GM12865 (cell line): ENCODE data around the gene ZNF326.
"Not testable (repeated sequence)": the region's sequence is repeated elsewhere in the genome, so short reads cannot be mapped to it uniquely, and the experiment has no call there.

Experiments used
- DNase-seq: peaks from one replicate; pipeline ENCODE4 v3.0.0; 2010; ENCODE audit warnings: low read depth
- H3K4me3 ChIP-seq: 2 replicates; pipeline ENCODE4 v1.5.1; 2011; ENCODE audit warnings: mild to moderate bottlenecking, low read depth, low read length, control low read depth
- TF ChIP-seq, protein P1 (sequence below): IDR thresholded peaks from 2 replicates; pipeline ENCODE4 v1.5.1; 2011; ENCODE audit warnings: low read length, control low read depth, low read depth, inconsistent platforms; ENCODE audit not compliant: insufficient read depth; ENCODE audit errors: missing control alignments

Gene ZNF326

DNA sequence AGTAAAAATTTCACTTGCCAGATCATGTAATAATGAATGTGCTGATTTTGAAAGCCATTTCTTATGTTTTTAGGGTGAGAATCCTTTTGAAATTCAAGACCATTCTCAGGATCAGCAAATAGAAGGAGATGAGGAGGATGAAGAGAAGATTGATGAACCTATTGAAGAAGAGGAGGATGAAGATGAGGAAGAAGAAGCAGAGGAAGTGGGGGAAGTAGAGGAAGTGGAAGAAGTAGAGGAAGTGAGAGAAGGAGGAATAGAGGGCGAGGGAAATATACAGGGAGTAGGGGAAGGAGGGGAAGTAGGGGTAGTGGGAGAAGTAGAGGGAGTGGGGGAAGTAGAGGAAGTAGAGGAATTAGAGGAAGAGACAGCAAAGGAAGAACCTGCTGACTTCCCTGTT, 32.4 kb downstream of the ZNF326 start:
- TF ChIP-seq, protein P1, sequence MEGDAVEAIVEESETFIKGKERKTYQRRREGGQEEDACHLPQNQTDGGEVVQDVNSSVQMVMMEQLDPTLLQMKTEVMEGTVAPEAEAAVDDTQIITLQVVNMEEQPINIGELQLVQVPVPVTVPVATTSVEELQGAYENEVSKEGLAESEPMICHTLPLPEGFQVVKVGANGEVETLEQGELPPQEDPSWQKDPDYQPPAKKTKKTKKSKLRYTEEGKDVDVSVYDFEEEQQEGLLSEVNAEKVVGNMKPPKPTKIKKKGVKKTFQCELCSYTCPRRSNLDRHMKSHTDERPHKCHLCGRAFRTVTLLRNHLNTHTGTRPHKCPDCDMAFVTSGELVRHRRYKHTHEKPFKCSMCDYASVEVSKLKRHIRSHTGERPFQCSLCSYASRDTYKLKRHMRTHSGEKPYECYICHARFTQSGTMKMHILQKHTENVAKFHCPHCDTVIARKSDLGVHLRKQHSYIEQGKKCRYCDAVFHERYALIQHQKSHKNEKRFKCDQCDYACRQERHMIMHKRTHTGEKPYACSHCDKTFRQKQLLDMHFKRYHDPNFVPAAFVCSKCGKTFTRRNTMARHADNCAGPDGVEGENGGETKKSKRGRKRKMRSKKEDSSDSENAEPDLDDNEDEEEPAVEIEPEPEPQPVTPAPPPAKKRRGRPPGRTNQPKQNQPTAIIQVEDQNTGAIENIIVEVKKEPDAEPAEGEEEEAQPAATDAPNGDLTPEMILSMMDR: no peak
- no peak overlapping the region for H3K4me3 ChIP-seq
- DNase-seq: no peak

DNA sequence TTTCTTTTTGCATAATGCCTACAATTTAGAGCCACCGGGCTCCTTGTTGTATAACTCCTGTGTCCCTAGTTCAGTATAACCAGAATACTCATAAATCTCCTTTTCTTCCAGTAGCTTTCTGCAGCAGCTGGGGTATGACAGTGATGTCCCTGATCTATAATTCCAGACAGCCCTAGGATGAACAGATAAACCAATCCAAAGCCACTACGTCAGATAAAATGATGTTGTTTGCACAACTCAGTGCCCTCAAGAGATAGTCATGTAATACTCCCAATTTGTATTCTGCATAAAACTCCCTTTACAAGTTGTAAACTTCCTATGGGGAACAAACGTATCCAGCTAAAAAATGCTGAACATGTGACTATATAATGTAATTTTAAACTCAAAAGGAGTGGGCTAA, 44.7 kb downstream of the ZNF326 start:
- no peak overlapping the region for H3K4me3 ChIP-seq
- no peak for DNase-seq
- TF ChIP-seq, protein P1: no peak

DNA sequence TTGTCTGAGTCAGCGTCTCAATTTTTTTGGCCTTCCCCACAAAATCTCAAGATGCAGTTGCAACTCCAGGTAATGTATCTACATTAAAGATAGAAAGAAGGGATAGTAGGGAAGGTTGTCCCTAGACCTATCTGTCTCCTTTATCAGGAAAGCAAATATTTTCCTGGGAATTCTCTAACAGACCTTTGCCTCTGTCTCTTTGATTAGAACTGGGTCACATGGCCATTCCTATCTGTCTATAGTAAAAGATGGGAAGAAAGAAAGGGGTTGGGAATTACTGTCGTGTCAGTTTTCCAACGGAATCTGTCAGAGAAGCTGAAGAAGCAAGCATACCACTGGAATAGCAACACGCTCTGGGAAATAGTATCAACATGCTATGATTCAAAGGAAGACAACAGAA, 48.7 kb downstream of the ZNF326 start:
- TF ChIP-seq, protein P1: no peak
- no peak overlapping the region for H3K4me3 ChIP-seq
- no peak for DNase-seq

DNA sequence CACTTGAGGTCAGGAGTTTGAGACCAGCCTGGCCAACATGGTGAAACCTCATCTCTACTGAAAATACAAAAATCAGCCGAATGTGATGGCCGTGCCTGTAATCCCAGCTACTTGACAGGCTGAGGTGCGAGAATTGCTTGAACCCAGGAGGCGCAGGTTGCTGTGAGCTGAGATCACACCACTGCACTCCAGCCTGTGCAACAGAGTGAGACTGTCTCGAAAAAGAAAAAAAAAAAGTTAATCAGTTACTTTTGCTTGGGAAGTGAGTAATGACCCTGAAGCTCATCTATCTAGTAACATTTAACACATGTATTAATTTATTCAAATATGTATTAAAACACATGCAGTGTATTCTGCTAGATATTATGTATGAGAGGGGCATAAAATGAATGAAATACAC, 49.4 kb downstream of the ZNF326 start:
- no peak overlapping the region for H3K4me3 ChIP-seq
- TF ChIP-seq, protein P1: no peak
- DNase-seq: no peak

DNA sequence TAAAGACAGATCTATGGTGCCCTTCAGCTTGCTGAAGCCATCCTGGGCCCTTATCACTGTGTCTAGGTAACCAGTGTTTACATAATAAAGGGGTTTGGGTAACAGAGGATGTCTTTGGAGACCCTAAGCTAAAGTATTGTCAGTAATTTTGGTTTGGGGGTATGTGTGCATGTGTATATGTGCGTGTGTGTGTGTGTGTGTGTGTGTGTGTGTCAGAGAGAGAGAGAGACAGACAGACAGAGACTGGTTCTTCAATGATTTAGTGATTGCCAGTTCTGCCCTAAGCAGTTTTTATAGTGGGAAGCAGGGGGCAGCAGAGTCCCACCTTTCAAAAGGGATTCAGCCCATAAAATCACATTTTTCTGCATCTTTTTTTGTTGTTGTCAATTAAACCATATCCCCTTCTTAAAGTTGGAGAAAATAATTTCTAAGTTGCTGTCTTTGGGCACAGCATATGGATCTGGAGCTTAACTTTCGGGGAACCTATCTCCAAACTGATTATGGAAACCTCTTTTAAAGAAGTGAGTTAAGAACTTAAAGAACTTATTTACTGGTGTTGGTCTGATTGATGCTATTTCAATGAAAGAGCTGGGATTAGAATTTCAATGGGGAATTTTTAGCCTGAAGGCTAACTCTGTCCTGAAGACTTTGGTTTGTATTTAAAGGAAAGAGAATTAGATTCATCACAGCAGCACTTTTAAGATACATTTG, 51.1 kb downstream of the ZNF326 start:
- no peak overlapping the region for H3K4me3 ChIP-seq
- TF ChIP-seq, protein P1: peak; percentile 58
- DNase-seq: peak; percentile 32

DNA sequence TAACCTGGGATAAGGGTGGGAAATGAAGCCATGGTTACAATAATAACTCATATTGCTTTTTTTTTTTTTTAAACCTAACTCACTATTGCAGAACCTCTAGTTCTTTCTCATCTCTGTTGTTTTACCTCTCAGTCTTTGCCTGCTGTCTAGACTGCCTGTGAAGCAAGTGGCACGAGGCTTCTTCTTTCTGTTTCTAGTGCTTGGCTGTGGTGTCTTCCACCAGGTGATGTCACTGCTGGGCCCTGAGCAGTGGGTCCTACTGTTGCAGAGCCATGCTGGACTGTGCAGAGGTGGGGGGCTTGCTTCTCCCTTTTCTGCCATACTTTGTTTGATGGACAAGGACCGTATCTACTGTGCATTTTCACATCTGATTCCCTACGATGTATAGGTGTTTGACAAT, 51.7 kb downstream of the ZNF326 start:
- H3K4me3 ChIP-seq: no peak overlapping the region
- TF ChIP-seq, protein P1: no peak
- no peak for DNase-seq

DNA sequence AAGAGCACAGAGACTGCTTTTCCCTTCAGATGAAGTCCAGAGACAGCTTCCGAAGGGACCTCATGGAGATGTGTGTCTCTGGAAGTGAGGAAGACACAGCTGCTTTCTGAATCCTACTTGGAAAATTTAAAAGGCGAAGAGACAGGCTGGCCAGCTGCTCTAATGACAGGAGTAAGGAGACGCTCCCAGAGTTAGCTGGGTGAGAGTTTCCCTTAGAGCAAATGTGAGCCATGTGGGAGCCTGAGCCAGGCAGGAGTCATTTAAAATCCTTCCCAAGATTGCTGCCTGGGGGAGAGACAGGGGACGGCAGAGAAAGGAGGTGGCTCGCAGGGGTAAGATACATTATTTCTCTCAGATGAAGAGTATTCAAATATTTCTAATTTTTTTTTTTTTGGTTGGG, 53.1 kb downstream of the ZNF326 start:
- no peak overlapping the region for H3K4me3 ChIP-seq
- TF ChIP-seq, protein P1: no peak
- no peak for DNase-seq

DNA sequence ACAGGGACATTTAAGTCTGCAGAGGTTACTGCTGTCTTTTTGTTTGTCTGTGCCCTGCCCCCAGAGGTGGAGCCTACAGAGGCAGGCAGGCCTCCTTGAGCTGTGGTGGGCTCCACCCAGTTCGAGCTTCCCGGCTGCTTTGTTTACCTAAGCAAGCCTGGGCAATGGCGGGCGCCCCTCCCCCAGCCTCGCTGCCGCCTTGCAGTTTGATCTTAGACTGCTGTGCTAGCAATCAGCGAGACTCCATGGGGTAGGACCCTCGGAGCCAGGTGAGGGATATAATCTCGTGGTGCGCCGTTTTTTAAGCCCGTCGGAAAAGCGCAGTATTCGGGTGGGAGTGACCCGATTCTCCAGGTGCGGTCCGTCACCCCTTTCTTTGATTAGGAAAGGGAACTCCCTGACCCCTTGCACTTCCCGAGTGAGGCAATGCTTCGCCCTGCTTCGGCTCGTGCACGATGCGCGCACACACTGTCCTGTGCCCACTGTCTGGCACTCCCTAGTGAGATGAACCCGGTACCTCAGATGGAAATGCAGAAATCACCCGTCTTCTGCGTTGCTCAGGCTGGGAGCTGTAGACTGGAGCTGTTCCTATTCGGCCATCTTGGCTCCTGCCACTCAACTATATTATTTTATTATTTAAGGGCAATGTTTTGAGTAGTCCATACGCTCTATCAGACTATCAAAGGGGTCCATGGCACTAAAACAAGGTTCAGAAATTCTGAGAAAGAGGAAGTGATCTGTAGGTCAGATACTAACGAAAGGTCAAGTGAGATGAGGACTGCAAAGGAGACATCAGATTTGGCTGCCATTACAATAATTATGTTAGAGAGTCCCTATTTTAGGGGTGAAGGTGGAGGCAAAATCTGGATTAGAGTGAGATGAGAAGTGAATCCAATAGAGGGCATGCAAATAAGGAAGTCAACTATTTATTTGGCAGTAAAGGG, 68.1 kb downstream of the ZNF326 start:
- not testable (repeated sequence) for H3K4me3 ChIP-seq, DNase-seq

DNA sequence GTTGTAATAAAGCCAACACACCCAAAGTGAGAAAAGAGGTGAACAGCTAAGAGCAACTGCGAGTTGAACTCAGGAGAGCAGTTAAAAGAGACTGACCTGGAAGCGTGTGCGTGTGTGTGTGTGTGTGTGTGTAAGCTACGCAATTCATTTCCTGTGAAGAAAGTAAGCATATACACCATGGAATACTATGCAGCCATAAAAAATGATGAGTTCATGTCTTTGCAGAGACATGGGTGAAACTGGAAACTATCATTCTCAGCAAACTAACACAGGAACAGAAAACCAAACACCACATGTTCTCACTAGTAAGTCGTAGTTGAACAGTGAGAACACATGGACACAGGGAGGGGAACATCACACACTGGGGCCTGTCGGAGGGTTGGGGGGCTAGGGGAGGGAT, 69.2 kb downstream of the ZNF326 start:
- not testable (repeated sequence) for DNase-seq

More for the DNA sequence above, 69.2 kb downstream of the ZNF326 start:
- H3K4me3 ChIP-seq: not testable (repeated sequence)
